ENCODE data around the gene SLC39A11. TPM values are rescaled to one million over a fixed set of nuclear protein-coding genes. Genes with fewer than 3 reads are reported as not detected.

Gene SLC39A11
- total RNA-seq, 1 experiment from 2014 or later, result 46.4 TPM

DNA sequence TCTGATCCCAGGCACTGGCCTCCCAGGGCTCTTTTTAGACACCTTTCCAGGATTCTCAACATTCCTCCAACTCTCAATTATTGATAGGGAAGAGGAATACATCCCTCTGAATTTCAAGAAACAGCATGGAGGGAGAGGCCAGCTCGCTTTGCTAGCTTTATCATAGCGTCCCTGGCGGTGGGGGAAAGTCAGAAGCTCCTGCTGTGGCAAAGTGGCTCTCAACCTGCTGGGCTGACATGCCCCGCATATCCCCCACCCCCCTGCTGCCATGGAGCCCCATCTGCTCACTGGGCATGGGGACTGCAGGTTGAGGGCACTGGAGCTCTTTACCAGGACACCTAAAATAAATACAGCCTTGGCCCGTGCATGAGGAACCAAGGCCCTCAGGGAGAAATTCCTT is 140.3 kb downstream of the SLC39A11 start:
- ATAC-seq, result no peak
- no peak overlapping the region for H2AFZ ChIP-seq (ENCODE audit: low read depth, low read length, poor library complexity, severe bottlenecking)
- no peaks in the 10 kb centered on the region for H3K9me3 ChIP-seq (ENCODE audit: control insufficient read depth in 1 of 2, insufficient read depth in 1 of 2, low read depth in 1 of 2, low read length in 2 of 2)
- H4K20me1 ChIP-seq (ENCODE audit: insufficient read depth), result no peaks in the 10 kb centered on the region
- RAD21 ChIA-PET (ENCODE audit: low non-redundant PET in 1 of 2, low total read pairs in 2 of 2, uncharacterized antibody in 2 of 2, unreplicated experiment in 2 of 2), result interaction anchor here in 1 of 2 experiments (0.6 kb wide), 1 partner anchor 261 kb away, joined by 3 read pairs; no protein-coding TSS in a partner anchor
- H3K27ac ChIP-seq (ENCODE audit: low read depth, low read length), result no peak overlapping the region
- no peaks in the 10 kb centered on the region for H3K79me2 ChIP-seq (ENCODE audit: insufficient read depth, low read length)
- H3K4me2 ChIP-seq (ENCODE audit: low read length), result no peak overlapping the region
- no peak overlapping the region for H3K4me3 ChIP-seq (replicated peaks in 1 of 2; ENCODE audit: low read depth in 1 of 2, low read length in 2 of 2)
- intact Hi-C loops (cut with micrococcal nuclease), result no loop called here
- no TSS peak for BruUV-seq (replicated peaks)
- no peaks in the 10 kb centered on the region for H3K36me3 ChIP-seq (ENCODE audit: control insufficient read depth in 1 of 2, insufficient read depth in 2 of 2, low read length in 2 of 2)
- H3K9ac ChIP-seq (ENCODE audit: low read length), result no peak overlapping the region
- H3K4me1 ChIP-seq (ENCODE audit: control insufficient read depth in 1 of 2, insufficient read depth in 2 of 2, low read length in 2 of 2), result peaks cover 0 to 19% of the 10 kb centered on the region in 2 experiments; a peak in 1 of 4 replicates
- CTCF ChIA-PET, result interaction anchor here (1.0 kb wide), 1 partner anchor 33 kb away, joined by 3 read pairs; no protein-coding TSS in a partner anchor
- POLR2A ChIA-PET, result no interaction called here
- TF ChIP-seq EZH2 (IDR thresholded peaks at IDR 0.05) (no peak), SIN3A (IDR thresholded peaks at IDR 0.05; ENCODE audit: low read depth) (no peak), ELF1 (IDR thresholded peaks at IDR 0.05; ENCODE audit: borderline replicate concordance, low read depth) (no peak), POLR2A (IDR thresholded peaks at IDR 0.05; ENCODE audit: borderline replicate concordance, extremely low read depth, insufficient read depth, insufficient read length) (no peak), TCF7L2 (IDR thresholded peaks at IDR 0.05; ENCODE audit: borderline replicate concordance, extremely low read depth, insufficient read depth, insufficient read length) (no peak), EGR1 (IDR thresholded peaks at IDR 0.05; ENCODE audit: low read depth) (no peak)
- TF ChIP-seq, protein P1, sequence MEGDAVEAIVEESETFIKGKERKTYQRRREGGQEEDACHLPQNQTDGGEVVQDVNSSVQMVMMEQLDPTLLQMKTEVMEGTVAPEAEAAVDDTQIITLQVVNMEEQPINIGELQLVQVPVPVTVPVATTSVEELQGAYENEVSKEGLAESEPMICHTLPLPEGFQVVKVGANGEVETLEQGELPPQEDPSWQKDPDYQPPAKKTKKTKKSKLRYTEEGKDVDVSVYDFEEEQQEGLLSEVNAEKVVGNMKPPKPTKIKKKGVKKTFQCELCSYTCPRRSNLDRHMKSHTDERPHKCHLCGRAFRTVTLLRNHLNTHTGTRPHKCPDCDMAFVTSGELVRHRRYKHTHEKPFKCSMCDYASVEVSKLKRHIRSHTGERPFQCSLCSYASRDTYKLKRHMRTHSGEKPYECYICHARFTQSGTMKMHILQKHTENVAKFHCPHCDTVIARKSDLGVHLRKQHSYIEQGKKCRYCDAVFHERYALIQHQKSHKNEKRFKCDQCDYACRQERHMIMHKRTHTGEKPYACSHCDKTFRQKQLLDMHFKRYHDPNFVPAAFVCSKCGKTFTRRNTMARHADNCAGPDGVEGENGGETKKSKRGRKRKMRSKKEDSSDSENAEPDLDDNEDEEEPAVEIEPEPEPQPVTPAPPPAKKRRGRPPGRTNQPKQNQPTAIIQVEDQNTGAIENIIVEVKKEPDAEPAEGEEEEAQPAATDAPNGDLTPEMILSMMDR (IDR thresholded peaks at IDR 0.05 in 2 of 3, conservative IDR thresholded peaks at IDR 0.05 in 1 of 3; ENCODE audit: borderline replicate concordance in 1 of 3, insufficient read depth in 1 of 3, low read depth in 2 of 3, low read length in 2 of 3), result no peak
- H3K9me2 ChIP-seq (ENCODE audit: insufficient read depth), result no peaks in the 10 kb centered on the region
- DNase-seq (ENCODE audit: low read depth, low spot score), result no peak
- no peaks in the 10 kb centered on the region for H3K27me3 ChIP-seq (ENCODE audit: insufficient read depth, low read length)
